ENCODE data around the gene RPL22L1.

The RPL22L1 gene

GRCh38 chr3:170840291-170840859, 29.6 kb downstream of the RPL22L1 start:
- Histone ChIP-seq H3K4me3 (ENCODE audit: insufficient read depth in 1 of 2, low read depth in 1 of 2, low read length in 2 of 2) (no peak overlapping the region), H3K23ac (ENCODE audit: low read length in 2 of 2) (no peak overlapping the region), H4K91ac (ENCODE audit: low read length) (no peak overlapping the region), H3K14ac (ENCODE audit: low read length in 2 of 2) (no peak overlapping the region), H4K8ac (ENCODE audit: low read length) (no peak overlapping the region), H3K9ac (ENCODE audit: low read length) (no peak overlapping the region), H2AFZ (ENCODE audit: low read depth, low read length) (no peak overlapping the region), H3K18ac (ENCODE audit: low read depth in 1 of 2, low read length in 2 of 2) (no peak overlapping the region), H2BK12ac (ENCODE audit: low read length in 2 of 2) (no peak overlapping the region), H3K9me3 (ENCODE audit: control insufficient read depth, low read length) (no peaks in the 10 kb centered on the region), H3K36me3 (ENCODE audit: control insufficient read depth in 1 of 2, insufficient read depth in 2 of 2, low read depth in 1 of 2, low read length in 2 of 2) (no peaks in the 10 kb centered on the region), H3K4me2 (ENCODE audit: low read length, poor library complexity, severe bottlenecking) (no peak overlapping the region), H2BK5ac (ENCODE audit: low read depth, low read length, poor library complexity, severe bottlenecking) (no peak overlapping the region), H3K27ac (ENCODE audit: low read length, poor library complexity, severe bottlenecking) (no peak overlapping the region), H3K4ac (ENCODE audit: low read depth in 1 of 2, low read length in 2 of 2) (no peak overlapping the region), H3K79me1 (replicated peaks; ENCODE audit: low read length, poor library complexity, severe bottlenecking) (no peaks in the 10 kb centered on the region), H2AK5ac (ENCODE audit: low read length, severe bottlenecking) (no peak overlapping the region), H3K27me3 (ENCODE audit: control insufficient read depth in 1 of 2, insufficient read depth in 1 of 2, low read length in 2 of 2) (no peaks in the 10 kb centered on the region), H2BK120ac (ENCODE audit: low read depth, low read length) (no peak overlapping the region), H2BK15ac (ENCODE audit: low read depth, poor library complexity, severe bottlenecking) (no peak overlapping the region), H3K4me1 (ENCODE audit: control insufficient read depth, insufficient read depth, low read depth, low read length) (peaks cover under 1% of the 10 kb centered on the region)
- DNase-seq = no peak
- 100% methylated on average over 1 of the region's 2 CpGs for WGBS

GRCh38 chr3:170839518-170840100, 30.4 kb downstream of the RPL22L1 start:
- no peak overlapping the region for H3K18ac ChIP-seq (ENCODE audit: low read depth in 1 of 2, low read length in 2 of 2)
- no peak overlapping the region for H3K14ac ChIP-seq (ENCODE audit: low read length in 2 of 2)
- H3K4me2 ChIP-seq (ENCODE audit: low read length, poor library complexity, severe bottlenecking) = no peak overlapping the region
- WGBS = 100% methylated on average over 3 of the region's 3 CpGs
- DNase-seq = no peak
- no peak overlapping the region for H3K27ac ChIP-seq (ENCODE audit: low read length, poor library complexity, severe bottlenecking)
- H3K9me3 ChIP-seq (ENCODE audit: control insufficient read depth, low read length) = no peaks in the 10 kb centered on the region
- no peak overlapping the region for H2AFZ ChIP-seq (ENCODE audit: low read depth, low read length)
- no peak overlapping the region for H2BK120ac ChIP-seq (ENCODE audit: low read depth, low read length)
- no peak overlapping the region for H4K8ac ChIP-seq (ENCODE audit: low read length)
- no peak overlapping the region for H2BK12ac ChIP-seq (ENCODE audit: low read length in 2 of 2)
- no peaks in the 10 kb centered on the region for H3K27me3 ChIP-seq (ENCODE audit: control insufficient read depth in 1 of 2, insufficient read depth in 1 of 2, low read length in 2 of 2)
- H3K4me1 ChIP-seq (ENCODE audit: control insufficient read depth, insufficient read depth, low read depth, low read length) = peaks cover 3% of the 10 kb centered on the region
- H3K4ac ChIP-seq (ENCODE audit: low read depth in 1 of 2, low read length in 2 of 2) = no peak overlapping the region
- H2BK15ac ChIP-seq (ENCODE audit: low read depth, poor library complexity, severe bottlenecking) = no peak overlapping the region
- H3K36me3 ChIP-seq (ENCODE audit: control insufficient read depth in 1 of 2, insufficient read depth in 2 of 2, low read depth in 1 of 2, low read length in 2 of 2) = no peaks in the 10 kb centered on the region
- H4K91ac ChIP-seq (ENCODE audit: low read length) = no peak overlapping the region
- no peaks in the 10 kb centered on the region for H3K79me1 ChIP-seq (replicated peaks; ENCODE audit: low read length, poor library complexity, severe bottlenecking)
- no peak overlapping the region for H3K23ac ChIP-seq (ENCODE audit: low read length in 2 of 2)
- no peak overlapping the region for H2BK5ac ChIP-seq (ENCODE audit: low read depth, low read length, poor library complexity, severe bottlenecking)
- H3K4me3 ChIP-seq (ENCODE audit: insufficient read depth in 1 of 2, low read depth in 1 of 2, low read length in 2 of 2) = no peak overlapping the region
- H2AK5ac ChIP-seq (ENCODE audit: low read length, severe bottlenecking) = no peak overlapping the region
- no peak overlapping the region for H3K9ac ChIP-seq (ENCODE audit: low read length)

GRCh38 chr3:170836491-170836890, 33.5 kb downstream of the RPL22L1 start:
- no peak overlapping the region for H3K4me2 ChIP-seq (ENCODE audit: low read length, poor library complexity, severe bottlenecking)
- no peak overlapping the region for H4K8ac ChIP-seq (ENCODE audit: low read length)
- H2BK15ac ChIP-seq (ENCODE audit: low read depth, poor library complexity, severe bottlenecking) = no peak overlapping the region
- H2BK120ac ChIP-seq (ENCODE audit: low read depth, low read length) = no peak overlapping the region
- H3K18ac ChIP-seq (ENCODE audit: low read depth in 1 of 2, low read length in 2 of 2) = no peak overlapping the region
- no peak overlapping the region for H2AK5ac ChIP-seq (ENCODE audit: low read length, severe bottlenecking)
- no peak overlapping the region for H2AFZ ChIP-seq (ENCODE audit: low read depth, low read length)
- no peak overlapping the region for H3K14ac ChIP-seq (ENCODE audit: low read length in 2 of 2)
- no peaks in the 10 kb centered on the region for H3K79me1 ChIP-seq (replicated peaks; ENCODE audit: low read length, poor library complexity, severe bottlenecking)
- no peak for DNase-seq
- no peak overlapping the region for H3K23ac ChIP-seq (ENCODE audit: low read length in 2 of 2)
- no peak overlapping the region for H3K9ac ChIP-seq (ENCODE audit: low read length)
- no peak overlapping the region for H2BK5ac ChIP-seq (ENCODE audit: low read depth, low read length, poor library complexity, severe bottlenecking)
- H4K91ac ChIP-seq (ENCODE audit: low read length) = no peak overlapping the region
- H3K4me3 ChIP-seq (ENCODE audit: insufficient read depth in 1 of 2, low read depth in 1 of 2, low read length in 2 of 2) = no peak overlapping the region
- 78% methylated on average over 1 of the region's 4 CpGs for WGBS
- H3K9me3 ChIP-seq (ENCODE audit: control insufficient read depth, low read length) = no peaks in the 10 kb centered on the region
- H3K36me3 ChIP-seq (ENCODE audit: control insufficient read depth in 1 of 2, insufficient read depth in 2 of 2, low read depth in 1 of 2, low read length in 2 of 2) = no peaks in the 10 kb centered on the region
- no peak overlapping the region for H2BK12ac ChIP-seq (ENCODE audit: low read length in 2 of 2)
- peaks cover 3% of the 10 kb centered on the region for H3K4me1 ChIP-seq (ENCODE audit: control insufficient read depth, insufficient read depth, low read depth, low read length)
- H3K27ac ChIP-seq (ENCODE audit: low read length, poor library complexity, severe bottlenecking) = no peak overlapping the region
- H3K4ac ChIP-seq (ENCODE audit: low read depth in 1 of 2, low read length in 2 of 2) = no peak overlapping the region
- H3K27me3 ChIP-seq (ENCODE audit: control insufficient read depth in 1 of 2, insufficient read depth in 1 of 2, low read length in 2 of 2) = no peaks in the 10 kb centered on the region

GRCh38 chr3:170835336-170835735, 34.7 kb downstream of the RPL22L1 start:
- no peak overlapping the region for H4K91ac ChIP-seq (ENCODE audit: low read length)
- 14% methylated on average over 3 of the region's 3 CpGs for WGBS
- H3K4me2 ChIP-seq (ENCODE audit: low read length, poor library complexity, severe bottlenecking) = no peak overlapping the region
- H2BK5ac ChIP-seq (ENCODE audit: low read depth, low read length, poor library complexity, severe bottlenecking) = no peak overlapping the region
- H3K36me3 ChIP-seq (ENCODE audit: control insufficient read depth in 1 of 2, insufficient read depth in 2 of 2, low read depth in 1 of 2, low read length in 2 of 2) = no peaks in the 10 kb centered on the region
- H3K27ac ChIP-seq (ENCODE audit: low read length, poor library complexity, severe bottlenecking) = no peak overlapping the region
- no peak overlapping the region for H2AK5ac ChIP-seq (ENCODE audit: low read length, severe bottlenecking)
- H3K9ac ChIP-seq (ENCODE audit: low read length) = no peak overlapping the region
- H3K14ac ChIP-seq (ENCODE audit: low read length in 2 of 2) = no peak overlapping the region
- no peak overlapping the region for H3K18ac ChIP-seq (ENCODE audit: low read depth in 1 of 2, low read length in 2 of 2)
- H3K23ac ChIP-seq (ENCODE audit: low read length in 2 of 2) = no peak overlapping the region
- peaks cover 3% of the 10 kb centered on the region for H3K4me1 ChIP-seq (ENCODE audit: control insufficient read depth, insufficient read depth, low read depth, low read length)
- H2BK15ac ChIP-seq (ENCODE audit: low read depth, poor library complexity, severe bottlenecking) = no peak overlapping the region
- DNase-seq = peak; percentile 21
- no peak overlapping the region for H3K4me3 ChIP-seq (ENCODE audit: insufficient read depth in 1 of 2, low read depth in 1 of 2, low read length in 2 of 2)
- no peaks in the 10 kb centered on the region for H3K79me1 ChIP-seq (replicated peaks; ENCODE audit: low read length, poor library complexity, severe bottlenecking)
- no peak overlapping the region for H4K8ac ChIP-seq (ENCODE audit: low read length)
- no peaks in the 10 kb centered on the region for H3K27me3 ChIP-seq (ENCODE audit: control insufficient read depth in 1 of 2, insufficient read depth in 1 of 2, low read length in 2 of 2)
- no peak overlapping the region for H3K4ac ChIP-seq (ENCODE audit: low read depth in 1 of 2, low read length in 2 of 2)
- H2BK120ac ChIP-seq (ENCODE audit: low read depth, low read length) = no peak overlapping the region
- H3K9me3 ChIP-seq (ENCODE audit: control insufficient read depth, low read length) = no peaks in the 10 kb centered on the region
- H2BK12ac ChIP-seq (ENCODE audit: low read length in 2 of 2) = no peak overlapping the region
- no peak overlapping the region for H2AFZ ChIP-seq (ENCODE audit: low read depth, low read length)

Measured in mesenchymal stem cell (in vitro differentiated cells and primary cell).